Left cardiac atrium (tissue), 4 donors: ENCODE measurements around the gene DLX3. TPM values are rescaled to one million over a fixed set of nuclear protein-coding genes. Genes with fewer than 3 reads are reported as not detected.

ENCODE experiments used
- ATAC-seq, 2 donors: fragments of 200-7000 bp; cut with Tn5 transposase; one replicate each; pipeline ENCODE4 v1.9.1; 2020; ENCODE audit warnings: mild to moderate bottlenecking in 2 of 2, moderate library complexity in 2 of 2
- DNase-seq: peaks from one replicate; pipeline ENCODE4 v3.0.0-alpha.2; 2020
- intact Hi-C, 2 donors: fragments of 100-400 bp; cut with DNase I; formaldehyde crosslinking; loops; one replicate each; pipeline versions ENCODE4 v1.14.1 to v1.15.1; 2022 to 2023
- total RNA-seq, 2 donors: library from RNA; stranded (reverse); fragmentation: NEBNext Ultra II Directional; extraction: Animal tissue kit (Norgen Biotek cat#: 25700); gene quantifications; one replicate each; pipeline ENCODE4 v1.2.1, GENCODE V29; 2021
- donor health status: DM: no; HTN: yes; CAD: no.
- donor health status: DM: no; HTN: yes; CAD: no; lungs with severe emphysema.
- donor health status: DM: yes; HTN: yes; CAD: no.
- donor health status: Dilated cardiomyopathy.

The DLX3 gene
- total RNA-seq, 2 donors from 2014 or later = 0.16 TPM; not detected in 1

GRCh38 chr17:49979748-49980479, 15.1 kb downstream of the DLX3 start:
- DNase-seq (no peak), ATAC-seq (no peak)
- intact Hi-C loops = no loop called here

- no peak for DNase-seq
- intact Hi-C loops = no loop called here
- ATAC-seq = no peak
Observed at GRCh38 chr17:49978501-49978900, 16.5 kb downstream of the DLX3 start.

- ATAC-seq (no peak), DNase-seq (no peak)
- intact Hi-C loops = no loop called here
Observed at GRCh38 chr17:49977463-49978389, 17.3 kb downstream of the DLX3 start.

- intact Hi-C loops = no loop called here
- DNase-seq = no peak
- no peak for ATAC-seq
Observed at GRCh38 chr17:49976828-49977202, 18.2 kb downstream of the DLX3 start.

- no peak for DNase-seq
- ATAC-seq = no peak
- intact Hi-C loops = no loop called here
Observed at GRCh38 chr17:49976163-49976827, 18.7 kb downstream of the DLX3 start.

GRCh38 chr17:49975531-49975930, 19.5 kb downstream of the DLX3 start:
- ATAC-seq (no peak), DNase-seq (no peak)
- intact Hi-C loops = no loop called here

- DNase-seq (no peak), ATAC-seq (no peak)
- intact Hi-C loops = no loop called here
Observed at GRCh38 chr17:49973271-49973615, 21.8 kb downstream of the DLX3 start.

- no peak for DNase-seq
- intact Hi-C loops = no loop called here
- ATAC-seq = no peak
Observed at GRCh38 chr17:49972486-49973270, 22.3 kb downstream of the DLX3 start.

GRCh38 chr17:49971848-49972485, 23.1 kb downstream of the DLX3 start:
- no peak for DNase-seq
- intact Hi-C loops = no loop called here
- no peak for ATAC-seq

- DNase-seq (no peak), ATAC-seq (no peak)
- intact Hi-C loops = no loop called here
Observed at GRCh38 chr17:49971199-49971847, 23.7 kb downstream of the DLX3 start.

- DNase-seq (no peak), ATAC-seq (no peak)
- intact Hi-C loops = no loop called here
Observed at GRCh38 chr17:49970498-49970897, 24.5 kb downstream of the DLX3 start.

- no peak for ATAC-seq
- DNase-seq = no peak
- intact Hi-C loops = no loop called here
Observed at GRCh38 chr17:49969795-49970389, 25.1 kb downstream of the DLX3 start.

- intact Hi-C loops = no loop called here
- DNase-seq (no peak), ATAC-seq (no peak)
Observed at GRCh38 chr17:49969134-49969759, 25.8 kb downstream of the DLX3 start, which contains the start of gene DLX4. Gene DLX4, plus strand, starts transcription at chr17:49969190. Its CDS starts 279 bp downstream, at chr17:49969469.

GRCh38 chr17:49968405-49969133, 26.5 kb downstream of the DLX3 start:
- ATAC-seq (peak; percentile 68 to 83), DNase-seq (peak; percentile 75)
- intact Hi-C loops = no loop called here

GRCh38 chr17:49967621-49968404, 27.2 kb downstream of the DLX3 start:
- DNase-seq = no peak
- intact Hi-C loops = no loop called here
- no peak for ATAC-seq

- ATAC-seq (no peak), DNase-seq (no peak)
- intact Hi-C loops = no loop called here
Observed at GRCh38 chr17:49967205-49967604, 27.8 kb downstream of the DLX3 start.
